ENCODE results near the gene ACOXL.
"Not testable (repeated sequence)": the region's sequence is repeated elsewhere in the genome, so short reads cannot be mapped to it uniquely, and the experiment has no call there.

The ACOXL gene

GRCh38 chr2:110829413-110830146 is 97.2 kb downstream of the ACOXL start:
- no peak for FAIRE-seq

GRCh38 chr2:110832740-110833139 is 100.4 kb downstream of the ACOXL start:
- no peak for FAIRE-seq

- FAIRE-seq: no peak
These were observed 101.9 kb downstream of the ACOXL start for GRCh38 chr2:110834134-110834827.

GRCh38 chr2:110836671-110837070 is 104.3 kb downstream of the ACOXL start:
- no peak for FAIRE-seq

GRCh38 chr2:110837446-110838409 is 105.4 kb downstream of the ACOXL start:
- FAIRE-seq: no peak

- FAIRE-seq: no peak
These were observed 106.4 kb downstream of the ACOXL start for GRCh38 chr2:110838657-110839384.

GRCh38 chr2:110840508-110840907 is 108.1 kb downstream of the ACOXL start:
- no peak for FAIRE-seq

- FAIRE-seq: no peak
These were observed 109.7 kb downstream of the ACOXL start for GRCh38 chr2:110842048-110842447.

GRCh38 chr2:110843496-110843895 is 111.1 kb downstream of the ACOXL start:
- no peak for FAIRE-seq

GRCh38 chr2:110843959-110844510 is 111.7 kb downstream of the ACOXL start:
- no peak for FAIRE-seq

- no peak for FAIRE-seq
These were observed 115.3 kb downstream of the ACOXL start for GRCh38 chr2:110847651-110848050.

GRCh38 chr2:110848071-110848470 is 115.7 kb downstream of the ACOXL start:
- FAIRE-seq: no peak

- FAIRE-seq: no peak
These were observed 116.2 kb downstream of the ACOXL start for GRCh38 chr2:110848519-110849030.

GRCh38 chr2:110851531-110851930 is 119.2 kb downstream of the ACOXL start:
- FAIRE-seq: no peak

GRCh38 chr2:110852051-110852450 is 119.7 kb downstream of the ACOXL start:
- FAIRE-seq: no peak

GRCh38 chr2:110852541-110853263 is 120.3 kb downstream of the ACOXL start:
- no peak for FAIRE-seq

- no peak for FAIRE-seq
These were observed 121.1 kb downstream of the ACOXL start for GRCh38 chr2:110853516-110853915.

- FAIRE-seq: no peak
These were observed 121.6 kb downstream of the ACOXL start for GRCh38 chr2:110853948-110854347.

GRCh38 chr2:110854355-110855081 is 122.1 kb downstream of the ACOXL start:
- no peak for FAIRE-seq

GRCh38 chr2:110855841-110856240 is 123.5 kb downstream of the ACOXL start:
- FAIRE-seq: not testable (repeated sequence)
